Endometrial microvascular endothelial cells (primary cell): Measurements from ENCODE around the gene RPP30. TPM values are rescaled to one million over a fixed set of nuclear protein-coding genes. Genes with fewer than 3 reads are reported as not detected.
"Not testable (repeated sequence)": the region's sequence is repeated elsewhere in the genome, so short reads cannot be mapped to it uniquely, and the experiment has no call there.

Experiments used
- in situ Hi-C: cut with HindIII; loops from 2 replicates; pipeline ENCODE4 v1.10.0; 2017; ENCODE audit warnings: low sequenced_read_pairs, low pct_unique_long_range_greater_than_20kb; ENCODE audit errors: inconsistent ontology term
- total RNA-seq: library from RNA; depleted of rRNA; stranded (reverse); fragments of >200 nt; gene quantifications from one replicate; pipeline ENCODE4 v1.2.3, GENCODE V29; 2015; ENCODE audit errors: inconsistent ontology term

RPP30 gene
- total RNA-seq, 1 donor from 2014 or later = 66.4 TPM

DNA sequence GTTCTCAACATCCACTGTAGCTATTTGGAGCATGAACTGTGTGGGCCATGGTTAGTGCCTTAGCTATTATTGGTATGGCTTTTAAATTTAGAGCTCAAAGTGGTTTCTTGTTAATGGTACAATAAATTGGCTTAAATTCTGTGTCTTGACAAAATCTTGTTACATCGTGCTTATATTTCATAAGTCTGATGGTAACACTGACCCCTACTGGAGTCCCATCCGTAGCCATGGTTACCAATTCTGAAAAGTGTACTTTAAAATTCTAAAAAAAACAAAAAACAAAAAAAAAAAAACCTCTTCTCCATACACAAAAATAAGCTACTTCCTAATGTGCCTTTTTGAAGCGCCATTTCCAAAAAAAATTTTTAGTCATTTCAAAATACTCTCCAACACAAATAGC lies 6.4 kb upstream of the RPP30 start:
- in situ Hi-C loops = no loop called here

DNA sequence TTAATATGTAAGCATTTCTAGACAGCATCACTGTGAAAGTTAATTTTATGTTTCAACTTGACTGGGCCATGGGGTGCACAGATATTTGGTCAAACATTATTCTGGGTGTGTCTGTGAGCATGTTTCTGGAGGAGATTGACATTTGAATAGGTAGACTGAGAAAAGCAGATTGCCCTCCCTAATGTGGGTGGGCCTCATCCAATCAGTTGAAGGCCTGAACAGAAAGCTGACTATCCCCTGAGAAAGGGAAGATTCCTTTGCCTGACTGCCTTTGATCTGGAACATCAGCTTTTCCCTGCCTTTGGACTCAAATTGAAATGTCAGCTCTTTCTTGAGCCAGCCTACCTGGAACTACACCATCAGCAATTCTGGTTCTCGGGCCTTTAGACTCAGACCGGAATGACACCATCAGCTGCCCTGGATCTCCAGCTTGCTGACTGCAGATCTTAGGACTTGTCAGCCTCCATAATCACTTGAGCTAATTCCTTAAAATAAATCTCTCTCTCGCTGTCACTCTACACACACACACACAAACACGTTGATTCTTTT lies 5.7 kb upstream of the RPP30 start:
- in situ Hi-C loops = no loop called here

DNA sequence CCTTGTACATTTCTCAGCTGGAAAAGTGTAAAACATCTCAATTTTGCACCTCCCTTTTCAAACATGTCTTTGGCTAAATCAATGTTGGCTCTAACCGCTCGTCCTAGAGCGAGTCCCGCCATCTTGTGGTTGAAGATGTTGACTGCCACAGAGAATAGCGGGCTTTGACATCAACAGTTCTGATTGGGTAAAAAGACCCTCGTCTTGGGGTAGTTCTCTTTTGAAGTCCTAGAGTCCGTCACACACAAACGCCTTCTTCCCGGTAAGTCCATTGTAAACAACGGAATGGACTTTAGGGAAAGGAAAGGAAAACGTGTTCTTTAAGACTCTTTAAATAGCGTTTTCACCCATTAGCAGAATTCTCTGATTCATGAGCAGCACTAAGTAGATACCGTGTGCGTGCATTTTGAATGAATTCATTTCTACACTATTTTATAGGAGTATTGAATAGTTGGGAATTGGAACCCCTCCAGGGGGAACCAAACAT lies 452 bp upstream of the RPP30 start:
- in situ Hi-C loops = no loop called here

DNA sequence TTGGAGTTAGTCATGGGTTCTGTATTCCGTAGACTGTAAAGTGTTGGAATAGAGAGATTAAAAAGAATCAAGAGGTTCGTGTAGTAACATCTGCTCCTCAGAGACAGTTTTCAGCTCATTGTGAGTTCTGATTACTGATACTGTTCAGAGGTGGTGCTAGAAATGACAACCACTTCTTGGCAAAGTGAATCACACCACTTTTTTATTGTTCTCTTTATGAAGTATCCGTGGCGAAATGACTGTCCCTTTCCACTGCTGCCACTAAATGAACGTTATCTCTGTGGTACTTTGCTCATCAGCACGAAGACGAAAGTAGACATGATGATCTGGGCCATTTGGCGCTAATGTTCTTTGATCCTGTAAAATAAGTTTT lies 860 bp downstream of the RPP30 start:
- in situ Hi-C loops = no loop called here

DNA sequence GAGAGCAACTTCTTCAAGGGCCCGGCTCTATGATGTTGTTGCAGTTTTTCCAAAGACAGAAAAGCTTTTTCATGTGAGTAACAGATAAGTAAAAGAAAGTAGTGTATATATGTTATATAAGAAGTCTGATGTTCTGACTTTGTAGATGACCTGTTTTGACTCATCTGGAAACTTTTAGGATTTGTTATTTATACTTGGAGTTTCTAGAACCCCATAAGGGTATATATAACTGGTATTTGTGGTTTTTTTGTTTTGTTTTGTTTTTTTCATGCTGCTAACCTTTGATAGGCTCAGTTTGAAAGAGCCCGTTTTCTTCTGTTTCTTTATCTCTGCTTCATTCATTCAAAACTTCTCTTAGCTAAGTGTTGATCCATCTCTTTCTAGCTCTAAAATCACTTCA lies 7.3 kb downstream of the RPP30 start:
- in situ Hi-C loops = no loop called here

DNA sequence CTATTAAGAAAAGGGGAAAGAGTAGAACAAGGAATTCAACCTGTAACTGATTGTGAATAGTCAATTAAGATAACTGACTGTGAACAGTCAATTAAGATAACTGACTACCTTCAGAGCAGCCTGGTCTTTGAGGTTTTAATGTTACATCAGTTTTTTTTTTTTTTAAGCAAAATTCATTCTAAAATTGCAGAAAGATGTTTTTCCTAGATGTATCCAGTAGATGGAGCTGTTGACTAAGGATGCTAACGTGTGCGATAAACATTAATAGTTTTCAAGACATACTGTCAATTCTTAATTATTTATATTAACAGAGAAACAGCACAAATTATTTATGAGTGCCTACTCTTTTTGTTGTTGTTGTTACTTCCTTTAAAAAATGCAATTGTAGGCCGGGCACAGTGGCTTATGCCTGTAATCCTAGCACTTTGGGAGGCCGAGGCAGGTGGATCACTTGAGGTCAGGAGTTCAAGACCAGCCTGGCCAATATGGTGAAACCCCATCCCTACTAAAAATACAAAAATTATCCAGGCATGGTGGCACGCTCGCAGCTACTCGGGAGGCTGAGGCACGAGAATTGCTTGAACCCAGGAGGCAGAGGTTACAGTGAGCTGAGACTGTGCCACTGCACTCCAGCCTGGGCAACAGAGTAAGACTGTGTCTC lies 8.4 kb downstream of the RPP30 start:
- in situ Hi-C loops = not testable (repeated sequence)

DNA sequence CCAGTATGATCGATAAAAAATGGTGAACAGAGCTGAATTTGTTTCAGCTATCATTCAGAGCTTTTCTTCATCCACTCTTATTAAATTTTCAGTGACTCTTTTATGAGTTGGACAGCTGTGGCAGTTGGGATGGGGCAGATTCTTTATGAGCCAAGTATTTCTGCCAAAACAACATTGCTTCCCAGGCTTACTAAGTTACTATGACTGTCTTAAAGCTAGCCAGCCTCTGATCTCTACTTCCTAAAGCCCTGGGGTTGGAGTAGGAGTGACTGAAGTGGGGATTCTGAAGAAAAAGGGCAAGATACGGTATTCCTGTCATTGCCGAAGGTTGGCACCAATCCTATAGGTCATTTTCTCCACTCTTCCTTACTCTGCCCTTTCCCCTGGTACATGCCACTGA lies 12.7 kb downstream of the RPP30 start:
- in situ Hi-C loops = no loop called here

DNA sequence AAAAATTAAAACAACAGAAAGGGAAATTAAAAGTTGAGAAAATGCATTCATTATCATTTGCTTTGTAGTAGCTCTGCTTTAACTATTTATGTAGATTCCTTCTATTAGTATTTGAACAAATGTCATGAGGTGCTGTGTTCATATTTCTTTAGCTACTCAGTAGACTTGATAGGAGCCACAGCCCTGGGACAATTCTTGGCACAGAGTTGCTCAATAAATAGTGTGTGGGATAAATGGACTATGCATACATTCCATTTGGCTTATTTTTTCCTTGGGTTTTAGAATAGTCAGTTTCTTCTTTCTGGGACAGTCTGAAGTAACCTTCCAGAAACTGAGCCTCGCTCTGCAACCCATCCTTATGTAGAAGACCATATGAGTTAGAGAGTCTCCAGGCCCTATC lies 13.4 kb downstream of the RPP30 start:
- in situ Hi-C loops = no loop called here

DNA sequence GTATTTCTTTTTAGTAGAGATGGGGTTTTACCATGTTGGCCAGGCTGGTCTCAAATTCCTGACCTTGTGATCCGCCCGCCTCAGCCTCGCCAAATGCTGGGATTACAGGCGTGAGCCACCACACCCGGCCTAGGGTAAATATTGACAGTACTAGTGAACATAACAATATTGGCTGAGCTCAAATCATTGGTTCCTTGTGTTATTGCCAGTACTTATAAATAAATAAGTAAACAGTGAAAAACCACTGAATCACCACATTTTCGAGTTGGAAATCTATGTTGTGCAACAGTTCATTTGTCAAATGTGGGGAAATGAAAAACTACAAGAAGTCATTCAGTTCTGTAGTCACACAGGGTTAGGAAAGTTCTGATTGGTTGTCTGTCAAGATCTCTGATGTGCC lies 15.8 kb downstream of the RPP30 start:
- in situ Hi-C loops = no loop called here

DNA sequence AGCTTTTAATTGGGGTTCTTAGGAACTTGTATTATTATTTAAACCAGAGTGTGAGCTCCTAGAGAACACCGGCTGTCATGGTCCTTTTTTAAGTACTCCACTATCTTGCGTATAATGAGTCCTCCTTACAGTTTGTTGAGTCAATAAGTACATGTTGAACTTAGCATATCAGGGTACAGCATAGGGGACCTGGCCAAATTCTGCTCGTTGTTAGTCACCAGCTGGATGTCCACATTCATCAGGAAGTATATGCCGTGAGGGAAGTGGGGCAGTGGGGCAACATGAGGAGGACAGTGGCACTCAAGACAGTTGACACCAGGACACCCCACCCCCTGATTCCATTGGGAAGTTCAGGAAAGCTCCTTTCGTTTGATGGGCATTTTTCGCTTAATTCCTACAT lies 16.6 kb downstream of the RPP30 start:
- in situ Hi-C loops = no loop called here

DNA sequence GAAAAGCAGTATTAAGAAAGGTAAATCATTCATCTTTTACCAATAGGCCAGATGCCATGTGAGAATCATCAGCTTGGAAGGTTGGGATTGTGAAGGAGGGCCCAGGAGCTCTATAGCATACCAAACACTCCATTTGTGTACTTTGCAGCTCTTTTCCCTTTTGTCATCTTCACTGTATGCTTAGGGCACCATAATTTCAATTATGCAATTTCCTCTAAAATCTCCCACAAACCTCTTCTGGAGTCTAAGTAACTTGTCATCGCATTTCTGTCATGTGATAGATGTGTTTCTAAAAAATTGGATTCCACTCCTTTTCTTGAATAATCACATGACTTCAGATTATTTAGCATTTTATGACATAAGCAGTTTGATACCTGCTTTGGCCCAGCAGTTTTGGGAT lies 17.9 kb downstream of the RPP30 start:
- in situ Hi-C loops = no loop called here

DNA sequence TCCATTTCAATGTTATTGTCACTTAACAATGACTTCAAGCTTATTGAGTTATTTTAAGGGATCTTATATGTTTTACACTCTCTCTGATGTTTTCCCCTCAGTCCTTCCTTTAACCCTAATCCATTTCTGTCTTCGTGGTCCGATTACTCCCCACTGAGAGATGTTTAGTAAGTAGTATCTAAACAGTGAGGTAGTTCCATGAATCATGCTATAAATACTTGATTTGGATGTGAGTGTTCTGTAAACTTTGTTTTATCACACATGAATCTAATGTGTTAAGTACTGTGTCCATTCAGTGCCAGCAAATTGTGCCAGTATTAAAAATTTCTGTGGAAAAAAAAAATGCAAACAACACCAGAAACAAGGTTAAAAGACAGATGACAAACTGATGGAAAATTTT lies 18.6 kb downstream of the RPP30 start:
- in situ Hi-C loops = no loop called here

DNA sequence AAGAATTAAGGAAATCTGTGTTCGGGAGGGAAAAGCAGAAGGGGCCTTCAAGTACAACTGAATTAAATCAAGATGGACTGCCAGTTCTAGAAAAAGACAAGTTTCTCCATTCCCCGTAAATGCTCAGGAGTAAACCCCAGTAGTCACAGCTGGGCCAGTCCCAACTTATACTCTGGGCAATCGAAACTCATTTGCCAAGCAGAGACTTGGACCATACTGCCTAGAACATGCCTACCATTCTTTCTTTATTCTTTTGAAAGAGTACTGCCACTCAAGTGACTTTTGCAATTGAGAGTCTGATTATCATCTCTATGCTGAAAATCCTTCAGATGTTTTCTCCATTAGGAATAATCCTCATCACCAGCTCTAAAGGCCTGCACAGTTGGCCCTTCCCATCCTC lies 21.4 kb downstream of the RPP30 start:
- in situ Hi-C loops = no loop called here

DNA sequence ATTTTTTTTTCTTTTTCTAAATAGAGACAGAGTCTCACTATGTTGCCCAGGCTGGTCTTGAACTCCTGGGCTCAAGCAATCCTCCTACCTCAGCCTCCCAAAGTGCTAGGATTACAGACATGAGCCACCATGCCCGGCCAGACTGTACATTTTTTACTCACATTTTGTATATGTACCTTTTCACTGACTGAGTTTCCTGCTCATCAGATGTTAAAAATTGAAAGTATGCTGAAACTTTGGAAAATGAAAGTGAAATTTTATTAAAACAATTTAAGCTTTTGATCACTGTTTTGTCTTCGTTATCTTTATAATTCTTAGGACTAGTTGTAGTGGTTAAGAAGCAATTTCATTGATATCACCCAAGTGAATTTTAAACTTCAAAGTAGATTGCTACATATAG lies 25.1 kb downstream of the RPP30 start:
- in situ Hi-C loops = not testable (repeated sequence)

DNA sequence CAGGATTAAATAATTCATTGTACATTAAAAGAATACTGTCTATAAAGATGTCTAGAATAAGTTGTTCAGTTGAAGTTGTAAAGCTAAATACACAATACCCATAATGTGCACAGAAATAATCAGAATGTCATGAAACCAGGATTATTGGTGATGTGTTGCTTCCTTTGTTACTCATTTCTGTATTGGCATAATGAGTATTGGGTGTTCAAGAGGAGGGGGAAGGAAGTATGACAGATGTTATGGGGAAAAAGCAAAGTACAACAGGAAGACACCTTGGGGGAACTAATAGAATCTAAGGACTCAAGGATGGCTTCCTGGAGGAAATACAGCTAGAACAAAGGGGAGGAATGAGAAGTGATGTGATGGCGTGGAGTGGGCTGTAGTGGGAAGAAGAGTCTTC lies 34.2 kb downstream of the RPP30 start:
- in situ Hi-C loops = loop anchor here (25.0 kb wide), 1 partner anchor 356 kb away; no protein-coding TSS in a partner anchor

DNA sequence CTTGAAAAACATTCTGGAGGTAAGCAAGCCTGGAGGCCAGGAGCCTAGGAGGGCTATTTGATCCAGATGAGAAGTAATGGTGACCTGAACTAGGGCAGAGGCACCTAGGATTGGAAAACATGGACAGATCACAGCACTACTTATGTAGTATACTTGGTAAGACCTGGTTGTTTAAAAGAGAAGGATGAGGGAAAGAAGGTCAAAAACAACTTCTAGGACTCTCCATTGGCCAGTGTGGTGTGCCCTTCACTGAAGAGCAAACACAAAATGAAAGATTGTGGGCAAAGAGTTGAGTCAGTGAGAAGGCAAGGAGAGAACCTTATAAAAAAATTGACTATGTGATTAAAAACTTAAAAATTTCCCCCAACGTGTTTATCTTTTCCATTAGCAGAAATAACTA lies 34.8 kb downstream of the RPP30 start:
- in situ Hi-C loops = loop anchor here (25.0 kb wide), 1 partner anchor 356 kb away; no protein-coding TSS in a partner anchor

DNA sequence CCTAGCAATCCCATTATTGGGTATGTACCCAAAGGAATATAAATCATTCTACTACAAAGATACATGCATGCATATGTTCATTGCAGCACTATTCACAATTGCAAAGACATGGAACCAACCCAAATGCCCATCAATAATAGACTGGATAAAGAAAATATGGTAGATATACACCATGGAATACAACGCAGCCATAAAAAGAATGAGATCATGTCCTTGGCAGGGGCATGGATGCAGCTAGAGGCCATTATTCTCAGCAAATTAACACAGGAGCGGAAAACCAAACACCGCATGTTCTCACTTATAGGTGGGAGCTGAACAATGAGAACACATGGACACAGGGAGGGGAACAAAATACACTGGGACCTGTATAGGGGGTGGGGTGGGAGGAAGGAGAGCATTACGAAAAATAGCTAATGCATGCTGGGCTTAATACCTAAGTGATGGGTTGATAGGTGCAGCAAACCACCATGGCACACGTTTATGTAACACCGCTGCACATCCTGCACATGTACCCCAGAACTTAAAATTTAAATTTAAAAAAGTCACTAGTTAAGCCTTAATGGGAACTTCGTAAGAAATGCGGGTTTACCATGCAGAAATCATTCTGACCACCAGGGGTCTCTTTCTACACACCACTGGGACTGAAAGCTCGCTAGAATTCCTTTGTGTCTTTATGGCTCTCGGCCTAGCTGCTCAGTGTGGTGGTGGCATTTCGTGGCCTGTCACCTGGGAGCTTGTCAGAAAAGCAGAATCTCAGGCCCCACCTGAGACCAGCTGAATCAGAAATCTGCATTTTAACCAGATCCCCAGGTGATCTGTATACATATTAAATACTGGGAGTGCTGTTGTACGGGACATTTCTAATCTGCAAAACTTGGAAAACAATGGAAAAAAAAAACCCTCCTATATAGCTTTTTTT lies 39.6 kb downstream of the RPP30 start:
- in situ Hi-C loops = loop anchor here (25.0 kb wide), 1 partner anchor 351 kb away; no protein-coding TSS in a partner anchor

DNA sequence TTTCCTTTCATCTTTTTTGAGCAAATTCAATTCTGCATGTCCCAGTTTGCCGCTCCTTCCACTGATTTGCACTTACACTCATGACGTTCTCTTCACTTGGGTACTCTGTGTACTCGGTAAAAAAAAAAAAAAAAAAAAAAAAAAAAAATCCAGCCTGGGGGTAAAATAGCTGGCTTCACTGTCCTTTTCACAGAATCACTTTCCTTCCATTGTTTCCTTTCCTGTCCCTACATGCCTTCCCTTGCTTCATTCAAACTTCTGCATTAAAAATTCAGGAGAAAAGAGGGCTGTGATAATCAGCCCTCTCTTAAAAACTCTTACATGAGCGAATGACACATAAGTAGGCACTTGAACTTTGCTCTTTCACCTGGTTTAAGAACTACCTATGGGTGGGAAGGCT lies 40.4 kb downstream of the RPP30 start:
- in situ Hi-C loops = loop anchor here (25.0 kb wide), 1 partner anchor 350 kb away; no protein-coding TSS in a partner anchor

DNA sequence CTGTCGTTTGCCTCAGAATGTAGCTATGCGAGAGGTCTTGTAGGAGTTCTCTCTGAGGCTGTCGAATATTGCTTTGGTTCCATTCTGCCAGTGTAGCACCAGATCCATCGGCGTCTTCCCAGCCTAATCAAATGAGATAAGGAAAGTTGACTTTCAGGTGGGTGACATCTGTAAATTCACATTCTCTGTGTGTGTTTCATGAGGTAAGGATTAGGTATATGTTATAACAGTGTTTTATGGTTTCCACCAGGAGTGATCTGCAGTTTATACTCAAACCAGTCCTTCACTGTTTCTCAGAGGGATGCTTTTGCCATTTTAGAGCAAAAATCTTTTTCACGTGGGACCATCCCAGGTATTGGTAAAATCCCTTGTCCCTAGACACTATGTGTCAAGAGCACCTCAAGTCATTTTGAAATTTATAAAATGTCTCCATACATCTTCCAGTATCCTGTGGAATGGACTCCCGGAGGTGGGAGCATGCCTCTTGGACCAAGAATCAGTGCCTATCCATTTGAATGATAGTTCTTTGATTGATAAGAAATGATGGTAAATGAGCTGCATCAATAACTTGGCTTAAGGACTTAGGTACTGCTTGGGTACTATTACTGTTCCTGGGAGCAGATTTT lies 41.2 kb downstream of the RPP30 start:
- in situ Hi-C loops = loop anchor here (25.0 kb wide), 1 partner anchor 349 kb away; no protein-coding TSS in a partner anchor
